ENCODE measurements around the gene BRWD1. TPM values are rescaled to one million over a fixed set of nuclear protein-coding genes. Genes with fewer than 3 reads are reported as not detected.

BRWD1 gene
- total RNA-seq: 100 to 1,000 TPM in 2 of 4 donors, 10 to 100 TPM in 2; 63.8 to 281 (median 103) TPM

GRCh38 chr21:39313571-39314142 lies at the start of gene BRWD1:
BRWD1 (minus strand) TSS chr21:39313632; CDS start chr21:39313491, 141 bp downstream.
- DNase-seq: peak; percentile 80
- Histone ChIP-seq H3K27me3 (no peaks in the 10 kb centered on the region), H3K27ac (peak within 1 kb of the TSS; percentile 94 to 98 (median 95)), H3K4me3 (peak within 1 kb of the TSS; percentile 59 to 98 (median 67)), H3K9me3 (no peaks in the 10 kb centered on the region), H3K4me1 (peaks cover 6 to 29% (median 19%) of the 10 kb centered on the region in 4 donors), H3K36me3 (peaks cover 0 to 6% (median 0%) of the 10 kb centered on the region in 4 donors)
- 0% methylated on average over 75 of the region's 78 CpGs; no CpG with 5 or more reads in 1 of the 2 donors for WGBS, 2 donors (ENCODE audit: low coverage in 1 of 2)
- in situ Hi-C loops (cut with MboI; ENCODE audit: low pct_ligation_motif_present in 1 of 4, low pct_unique_long_range_greater_than_20kb in 1 of 4, low sequenced_read_pairs in 3 of 4) (loop anchor here in 1 of 4 donors (10.0 kb wide), 1 partner anchor 71 kb away; a partner anchor contains a TSS), intact Hi-C loops (cut with DNase I; ENCODE audit: low total_unique reads) (loop anchor here (1.0 kb wide), 2 partner anchors 35 to 75 kb away; no protein-coding TSS in a partner anchor)
- TF ChIP-seq POLR2AphosphoS5 (IDR thresholded peaks at IDR 0.05) (peak in 2 of 3 donors; percentile 88), POLR2A (IDR thresholded peaks at IDR 0.05) (peak; percentile 86), CTCF (IDR thresholded peaks at IDR 0.05) (peak in 3 of 5 experiments; percentile 19 to 51 (median 24)), EP300 (IDR thresholded peaks at IDR 0.05; ENCODE audit: low read depth) (peak; percentile 37)

GRCh38 chr21:39362733-39363132 lies 49.3 kb upstream of the BRWD1 start:
- no peak for TF ChIP-seq POLR2A (IDR thresholded peaks at IDR 0.05)
- no peak for TF ChIP-seq POLR2AphosphoS5 (IDR thresholded peaks at IDR 0.05)
- TF ChIP-seq CTCF (IDR thresholded peaks at IDR 0.05): no peak
- no peak for TF ChIP-seq EP300 (IDR thresholded peaks at IDR 0.05; ENCODE audit: low read depth)

GRCh38 chr21:39359382-39359781 lies 46.0 kb upstream of the BRWD1 start:
- 78 to 83% methylated on average over 3 to 4 of the region's 4 CpGs for WGBS, 2 donors (ENCODE audit: low coverage in 1 of 2)
- TF ChIP-seq EP300 (IDR thresholded peaks at IDR 0.05; ENCODE audit: low read depth) (no peak), POLR2AphosphoS5 (IDR thresholded peaks at IDR 0.05) (no peak), CTCF (IDR thresholded peaks at IDR 0.05) (no peak), POLR2A (IDR thresholded peaks at IDR 0.05) (no peak)
- intact Hi-C loops (cut with DNase I; ENCODE audit: low total_unique reads): no loop called here
- DNase-seq: no peak
- no peak overlapping the region for H3K4me3 ChIP-seq
- no peaks in the 10 kb centered on the region for H3K27me3 ChIP-seq
- H3K4me1 ChIP-seq: no peaks in the 10 kb centered on the region
- no peak overlapping the region for H3K27ac ChIP-seq
- no peaks in the 10 kb centered on the region for H3K36me3 ChIP-seq
- in situ Hi-C loops (cut with MboI; ENCODE audit: low pct_ligation_motif_present in 1 of 4, low pct_unique_long_range_greater_than_20kb in 1 of 4, low sequenced_read_pairs in 3 of 4): no loop called here
- H3K9me3 ChIP-seq: no peaks in the 10 kb centered on the region

More at GRCh38 chr21:39362733-39363132, 49.3 kb upstream of the BRWD1 start:
- in situ Hi-C loops (cut with MboI; ENCODE audit: low pct_ligation_motif_present in 1 of 4, low pct_unique_long_range_greater_than_20kb in 1 of 4, low sequenced_read_pairs in 3 of 4) (no loop called here), intact Hi-C loops (cut with DNase I; ENCODE audit: low total_unique reads) (no loop called here)
- Histone ChIP-seq H3K27ac (no peak overlapping the region), H3K27me3 (no peaks in the 10 kb centered on the region), H3K4me1 (no peaks in the 10 kb centered on the region), H3K4me3 (no peak overlapping the region), H3K36me3 (no peaks in the 10 kb centered on the region), H3K9me3 (no peaks in the 10 kb centered on the region)
- WGBS, 2 donors (ENCODE audit: low coverage in 1 of 2): 94 to 100% methylated on average over 2 to 3 of the region's 3 CpGs
- no peak for DNase-seq

GRCh38 chr21:39353295-39353694 lies 39.9 kb upstream of the BRWD1 start:
- no peak overlapping the region for H3K4me3 ChIP-seq
- intact Hi-C loops (cut with DNase I; ENCODE audit: low total_unique reads): no loop called here
- in situ Hi-C loops (cut with MboI; ENCODE audit: low pct_ligation_motif_present in 1 of 4, low pct_unique_long_range_greater_than_20kb in 1 of 4, low sequenced_read_pairs in 3 of 4): no loop called here
- H3K27me3 ChIP-seq: no peaks in the 10 kb centered on the region
- H3K4me1 ChIP-seq: peaks cover 5 to 9% (median 7%) of the 10 kb centered on the region in 4 donors
- H3K27ac ChIP-seq: no peak overlapping the region
- no peak for DNase-seq
- TF ChIP-seq POLR2A (IDR thresholded peaks at IDR 0.05): no peak
- no peak for TF ChIP-seq CTCF (IDR thresholded peaks at IDR 0.05)
- TF ChIP-seq POLR2AphosphoS5 (IDR thresholded peaks at IDR 0.05): no peak
- no peak for TF ChIP-seq EP300 (IDR thresholded peaks at IDR 0.05; ENCODE audit: low read depth)
- no peaks in the 10 kb centered on the region for H3K36me3 ChIP-seq
- no peaks in the 10 kb centered on the region for H3K9me3 ChIP-seq
- 72 to 78% methylated on average over 3 of the region's 3 CpGs for WGBS, 2 donors (ENCODE audit: low coverage in 1 of 2)

Data from transverse colon (tissue), 4 donors.